Mesendoderm (in vitro differentiated cells): ENCODE data around the gene PARD6B.

Source experiments
- DNase-seq: peaks from one replicate; pipeline ENCODE4 v3.0.0; 2013
- H2AK5ac ChIP-seq: 2 replicates; pipeline ENCODE4 v1.6.1; 2013; ENCODE audit warnings: low read length, inconsistent platforms
- H2BK120ac ChIP-seq: 2 replicates; pipeline ENCODE4 v1.6.1; 2013; ENCODE audit warnings: low read depth, mild to moderate bottlenecking, low read length, moderate library complexity, mixed read lengths
- H2BK15ac ChIP-seq: replicated peaks from 2 replicates; pipeline ENCODE4 v1.6.1; 2013; ENCODE audit warnings: low read depth, mild to moderate bottlenecking, moderate library complexity
- H2BK5ac ChIP-seq: 2 replicates; pipeline ENCODE4 v1.6.1; 2013; ENCODE audit warnings: low read length, inconsistent platforms
- H3K18ac ChIP-seq: 2 replicates; pipeline ENCODE4 v1.6.1; 2013; ENCODE audit warnings: mild to moderate bottlenecking, low read length, mixed read lengths
- H3K23ac ChIP-seq: one replicate; pipeline ENCODE4 v1.6.1; 2013; ENCODE audit warnings: low read length
- H3K27ac ChIP-seq: 2 replicates; pipeline ENCODE4 v1.5.1; 2013; ENCODE audit warnings: low read depth, mild to moderate bottlenecking, inconsistent platforms, low read length, moderate library complexity
- H3K27me3 ChIP-seq: 2 replicates; pipeline ENCODE4 v1.6.1; 2013; ENCODE audit warnings: low read length, control low read depth, mild to moderate bottlenecking, inconsistent platforms; ENCODE audit not compliant: insufficient read depth, poor library complexity
- H3K36me3 ChIP-seq: 2 replicates; pipeline ENCODE4 v1.6.1; 2013; ENCODE audit warnings: low read length, inconsistent platforms; ENCODE audit not compliant: control insufficient read depth, insufficient read depth
- H3K4ac ChIP-seq: one replicate; pipeline ENCODE4 v1.6.1; 2013; ENCODE audit warnings: low read depth, mild to moderate bottlenecking, low read length, moderate library complexity
- H3K4me1 ChIP-seq: 2 replicates; pipeline ENCODE4 v1.6.1; 2013; ENCODE audit warnings: low read depth, low read length, inconsistent platforms; ENCODE audit not compliant: control insufficient read depth
- H3K4me2 ChIP-seq: 2 replicates; pipeline ENCODE4 v1.6.1; 2013; ENCODE audit warnings: low read length
- H3K4me3 ChIP-seq: 2 replicates; pipeline ENCODE4 v1.5.1; 2013; ENCODE audit warnings: mild to moderate bottlenecking, low read length
- H3K56ac ChIP-seq: one replicate; pipeline ENCODE4 v1.6.1; 2013; ENCODE audit warnings: low read length
- H3K79me1 ChIP-seq: 2 replicates; pipeline ENCODE4 v1.6.1; 2013; ENCODE audit warnings: low read length, inconsistent platforms
- H3K79me2 ChIP-seq: 2 replicates; pipeline ENCODE4 v1.6.1; 2013; ENCODE audit warnings: mild to moderate bottlenecking, low read length; ENCODE audit not compliant: control insufficient read depth, insufficient read depth
- H3K9ac ChIP-seq: 2 replicates; pipeline ENCODE4 v1.6.1; 2013; ENCODE audit warnings: low read length, inconsistent platforms
- H4K5ac ChIP-seq: one replicate; pipeline ENCODE4 v1.6.1; 2013; ENCODE audit warnings: low read length
- H4K8ac ChIP-seq: one replicate; pipeline ENCODE4 v1.6.1; 2013; ENCODE audit warnings: low read depth, mild to moderate bottlenecking, control low read depth, low read length, moderate library complexity
- WGBS: extraction: QIAGEN DNeasy Blood & Tissue Kit; methylation state at CpG from one replicate; pipeline ENCODE4 v1.1.7; 2013; ENCODE audit warnings: low lambda C conversion rate, missing lambda C conversion rate; ENCODE audit not compliant: insufficient coverage; ENCODE audit errors: extremely low coverage; 5-methylcytosine and 5-hydroxymethylcytosine counted together

PARD6B gene

GRCh38 chr20:50709636-50709973, 21.8 kb upstream of the PARD6B start:
- H4K5ac ChIP-seq, result no peak overlapping the region
- no peaks in the 10 kb centered on the region for H3K36me3 ChIP-seq
- H2BK15ac ChIP-seq, result no peak overlapping the region
- H3K4me2 ChIP-seq, result no peak overlapping the region
- no peak overlapping the region for H3K27ac ChIP-seq
- no peaks in the 10 kb centered on the region for H3K79me1 ChIP-seq
- H3K27me3 ChIP-seq, result no peaks in the 10 kb centered on the region
- H3K56ac ChIP-seq, result no peak overlapping the region
- H3K18ac ChIP-seq, result no peak overlapping the region
- no peak overlapping the region for H2BK5ac ChIP-seq
- H4K8ac ChIP-seq, result no peak overlapping the region
- H2AK5ac ChIP-seq, result no peak overlapping the region
- no peak overlapping the region for H3K4ac ChIP-seq
- no peak for DNase-seq
- no peak overlapping the region for H3K9ac ChIP-seq
- no peak overlapping the region for H3K4me3 ChIP-seq
- no peak overlapping the region for H3K23ac ChIP-seq
- H3K4me1 ChIP-seq, result peaks cover 1% of the 10 kb centered on the region
- H3K79me2 ChIP-seq, result no peaks in the 10 kb centered on the region
- H2BK120ac ChIP-seq, result no peak overlapping the region
- no CpG with 5 or more reads among the region's 5 CpGs for WGBS

GRCh38 chr20:50710492-50711063, 20.8 kb upstream of the PARD6B start:
- Histone ChIP-seq H3K79me2 (no peaks in the 10 kb centered on the region), H4K8ac (no peak overlapping the region), H2BK5ac (no peak overlapping the region), H2BK120ac (no peak overlapping the region), H3K27ac (no peak overlapping the region), H3K56ac (no peak overlapping the region), H3K27me3 (no peaks in the 10 kb centered on the region), H3K79me1 (no peaks in the 10 kb centered on the region), H3K4me2 (no peak overlapping the region), H3K36me3 (no peaks in the 10 kb centered on the region), H2BK15ac (no peak overlapping the region), H2AK5ac (no peak overlapping the region), H3K18ac (no peak overlapping the region), H4K5ac (no peak overlapping the region), H3K4ac (no peak overlapping the region), H3K4me1 (peaks cover 1% of the 10 kb centered on the region), H3K23ac (no peak overlapping the region), H3K4me3 (no peak overlapping the region), H3K9ac (no peak overlapping the region)
- WGBS, result no CpG with 5 or more reads among the region's 9 CpGs
- DNase-seq, result no peak

- H3K79me2 ChIP-seq, result no peaks in the 10 kb centered on the region
- H3K23ac ChIP-seq, result no peak overlapping the region
- no peak overlapping the region for H3K9ac ChIP-seq
- no peak overlapping the region for H3K18ac ChIP-seq
- H2BK5ac ChIP-seq, result no peak overlapping the region
- WGBS, result no CpG with 5 or more reads among the region's 13 CpGs
- H3K27me3 ChIP-seq, result no peaks in the 10 kb centered on the region
- peaks cover 1% of the 10 kb centered on the region for H3K4me1 ChIP-seq
- no peak overlapping the region for H3K27ac ChIP-seq
- H2AK5ac ChIP-seq, result no peak overlapping the region
- no peaks in the 10 kb centered on the region for H3K36me3 ChIP-seq
- H3K79me1 ChIP-seq, result no peaks in the 10 kb centered on the region
- H3K4me2 ChIP-seq, result no peak overlapping the region
- no peak overlapping the region for H3K4me3 ChIP-seq
- no peak overlapping the region for H2BK15ac ChIP-seq
- no peak overlapping the region for H2BK120ac ChIP-seq
- H3K4ac ChIP-seq, result no peak overlapping the region
- H4K5ac ChIP-seq, result no peak overlapping the region
- H4K8ac ChIP-seq, result no peak overlapping the region
- DNase-seq, result no peak
- H3K56ac ChIP-seq, result no peak overlapping the region
These were observed 20.1 kb upstream of the PARD6B start for GRCh38 chr20:50711113-50711825.

GRCh38 chr20:50712771-50713656, 18.4 kb upstream of the PARD6B start:
- Histone ChIP-seq H3K4me1 (peaks cover 1% of the 10 kb centered on the region), H3K4ac (no peak overlapping the region), H3K9ac (no peak overlapping the region), H2BK5ac (no peak overlapping the region), H3K36me3 (no peaks in the 10 kb centered on the region), H2BK15ac (no peak overlapping the region), H3K18ac (no peak overlapping the region), H3K27ac (no peak overlapping the region), H3K4me3 (no peak overlapping the region), H4K8ac (no peak overlapping the region), H3K79me2 (no peaks in the 10 kb centered on the region), H3K27me3 (no peaks in the 10 kb centered on the region), H3K4me2 (no peak overlapping the region), H2AK5ac (no peak overlapping the region), H2BK120ac (no peak overlapping the region), H3K23ac (no peak overlapping the region), H3K56ac (peak overlapping the region; percentile 42), H3K79me1 (no peaks in the 10 kb centered on the region), H4K5ac (no peak overlapping the region)
- WGBS, result no CpG with 5 or more reads among the region's 7 CpGs
- DNase-seq, result no peak

- H4K8ac ChIP-seq, result no peak overlapping the region
- H3K27ac ChIP-seq, result no peak overlapping the region
- H3K18ac ChIP-seq, result no peak overlapping the region
- no peak overlapping the region for H2BK120ac ChIP-seq
- no CpG with 5 or more reads among the region's 7 CpGs for WGBS
- H3K4ac ChIP-seq, result no peak overlapping the region
- H3K36me3 ChIP-seq, result no peaks in the 10 kb centered on the region
- no peak overlapping the region for H2AK5ac ChIP-seq
- no peak overlapping the region for H2BK15ac ChIP-seq
- H2BK5ac ChIP-seq, result no peak overlapping the region
- no peaks in the 10 kb centered on the region for H3K79me2 ChIP-seq
- no peak overlapping the region for H3K4me2 ChIP-seq
- no peak overlapping the region for H3K23ac ChIP-seq
- H4K5ac ChIP-seq, result no peak overlapping the region
- no peaks in the 10 kb centered on the region for H3K79me1 ChIP-seq
- H3K4me3 ChIP-seq, result no peak overlapping the region
- no peaks in the 10 kb centered on the region for H3K27me3 ChIP-seq
- DNase-seq, result peak; percentile 83
- H3K4me1 ChIP-seq, result peaks cover 1% of the 10 kb centered on the region
- no peak overlapping the region for H3K56ac ChIP-seq
- H3K9ac ChIP-seq, result no peak overlapping the region
These were observed 17.7 kb upstream of the PARD6B start for GRCh38 chr20:50713657-50714101.
